ENCODE measurements around the gene IFT27.

The IFT27 gene

GRCh38 chr22:36783743-36784142 is 7.8 kb upstream of the IFT27 start:
- no peak for DNase-seq (ENCODE audit: extremely low spot score)
- no peak for TF ChIP-seq CTCF (IDR thresholded peaks at IDR 0.05; ENCODE audit: control extremely low read depth, extremely low read depth, low read depth, missing control alignments)
- POLR2A ChIA-PET = no interaction called here
- CTCF ChIA-PET = interaction anchor here (0.8 to 21.5 kb wide), 8 partner anchors 9 to 260 kb away, joined by 3 to 164 read pairs (median 6); partner anchors contain the start of genes MPST, NCF4 and TST

GRCh38 chr22:36781656-36782627 is 6.0 kb upstream of the IFT27 start:
- peak; percentile 98 for TF ChIP-seq CTCF (IDR thresholded peaks at IDR 0.05; ENCODE audit: control extremely low read depth, extremely low read depth, low read depth, missing control alignments)
- CTCF ChIA-PET = interaction anchor here (0.6 to 21.5 kb wide), 29 partner anchors 8 to 418 kb away, joined by 3 to 164 read pairs (median 3); partner anchors contain the start of genes MPST, NCF4 and TST
- POLR2A ChIA-PET = no interaction called here
- DNase-seq (ENCODE audit: extremely low spot score) = peak; percentile 90

DNA sequence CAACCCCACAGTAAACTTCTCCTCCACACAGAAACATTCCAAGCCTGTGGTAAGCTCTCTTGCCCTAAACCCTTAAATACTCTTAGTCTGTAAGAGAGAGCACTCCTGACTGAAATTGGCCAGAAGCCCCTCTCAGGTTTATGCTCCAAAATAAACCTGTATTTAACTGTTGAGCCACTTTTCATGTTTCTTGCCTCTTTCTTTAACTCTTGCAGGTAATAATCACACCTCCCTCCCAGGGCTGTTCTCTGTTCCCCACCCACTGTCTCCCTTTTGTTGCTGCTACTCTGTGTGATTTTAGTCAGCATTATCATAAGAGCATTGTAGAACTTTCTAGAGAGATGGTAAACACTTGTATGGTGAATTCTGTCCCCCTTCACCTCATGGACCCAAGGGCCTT is 2.1 kb upstream of the IFT27 start:
- POLR2A ChIA-PET = no interaction called here

DNA sequence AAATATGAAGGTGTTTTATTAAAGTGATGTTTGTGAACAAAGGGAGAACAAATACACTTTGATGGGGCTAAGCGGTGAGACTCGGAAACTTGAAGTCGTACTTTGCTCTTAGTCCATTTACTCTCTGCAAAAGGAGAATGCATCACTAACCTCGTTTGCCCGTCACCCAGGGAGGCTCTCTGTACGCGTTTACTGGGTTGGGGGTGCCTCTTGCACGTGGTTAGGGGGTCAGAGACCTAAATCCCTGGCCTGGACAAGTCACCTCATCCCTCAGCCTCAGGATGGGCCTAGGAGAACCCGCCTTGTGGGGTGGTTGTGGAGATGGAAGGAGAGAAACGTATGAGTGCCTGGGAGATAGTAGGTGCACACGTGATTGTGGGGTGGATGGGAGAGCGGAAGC is 803 bp upstream of the IFT27 start:
- no peak for TF ChIP-seq CTCF (IDR thresholded peaks at IDR 0.05; ENCODE audit: control extremely low read depth, extremely low read depth, low read depth, missing control alignments)
- DNase-seq (ENCODE audit: extremely low spot score) = no peak
- POLR2A ChIA-PET = interaction anchor here (0.9 kb wide), 1 partner anchor 10 kb away, joined by 3 read pairs; no protein-coding TSS in a partner anchor
- CTCF ChIA-PET = interaction anchor here (1.1 to 21.5 kb wide), 7 partner anchors 18 to 245 kb away, joined by 3 to 164 read pairs (median 8); no protein-coding TSS in a partner anchor

More for the DNA sequence above, 2.1 kb upstream of the IFT27 start:
- DNase-seq (ENCODE audit: extremely low spot score) = no peak
- CTCF ChIA-PET = interaction anchor here (0.9 to 21.5 kb wide), 5 partner anchors 19 to 266 kb away, joined by 3 to 164 read pairs (median 16); partner anchors contain the start of gene NCF4
- TF ChIP-seq CTCF (IDR thresholded peaks at IDR 0.05; ENCODE audit: control extremely low read depth, extremely low read depth, low read depth, missing control alignments) = no peak

DNA sequence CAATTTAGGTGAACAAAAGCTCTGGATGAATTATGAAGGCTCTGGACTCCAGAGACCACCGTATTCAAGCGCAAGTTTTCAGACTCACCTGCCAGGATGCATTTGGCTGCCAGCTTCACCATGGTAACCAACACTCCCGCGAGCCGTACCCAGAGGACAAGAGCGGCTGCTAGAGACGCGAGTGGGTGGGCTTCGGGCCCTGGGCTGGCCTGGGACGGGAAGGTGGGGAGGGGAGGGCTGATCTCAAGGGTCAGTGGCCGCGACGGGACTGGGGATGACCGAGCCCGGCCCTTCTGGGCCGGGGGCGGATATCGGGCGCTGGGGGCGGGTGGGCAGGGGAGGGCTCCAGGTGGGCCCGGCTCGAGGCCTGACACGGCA is 344 bp downstream of the IFT27 start:
- TF ChIP-seq CTCF (IDR thresholded peaks at IDR 0.05; ENCODE audit: control extremely low read depth, extremely low read depth, low read depth, missing control alignments) = no peak
- CTCF ChIA-PET = interaction anchor here (0.8 to 21.5 kb wide), 12 partner anchors 8 to 425 kb away, joined by 3 to 164 read pairs (median 4); no protein-coding TSS in a partner anchor
- POLR2A ChIA-PET = interaction anchor here (0.5 to 0.9 kb wide), 4 partner anchors 11 to 355 kb away, joined by 3 read pairs; no protein-coding TSS in a partner anchor
- DNase-seq (ENCODE audit: extremely low spot score) = peak; percentile 37

DNA sequence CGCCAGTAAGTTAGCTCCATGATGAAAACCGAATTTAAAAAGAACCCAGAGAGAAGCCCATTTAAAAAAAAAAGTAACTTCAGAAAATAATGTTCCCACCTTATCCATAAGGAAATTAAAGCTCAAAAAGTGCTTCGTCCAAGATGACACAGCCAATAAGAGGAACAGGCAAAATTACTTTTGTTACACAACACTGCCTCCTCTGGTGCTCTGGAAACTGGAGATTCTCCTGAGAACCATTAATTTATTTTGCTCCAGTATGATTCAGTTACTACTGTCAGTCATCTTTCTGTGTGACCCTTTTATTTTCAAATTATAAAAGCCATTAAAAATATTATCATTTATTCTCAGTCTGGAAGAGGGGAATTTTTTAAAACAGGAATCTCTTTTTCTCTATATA is 2.0 kb downstream of the IFT27 start:
- DNase-seq (ENCODE audit: extremely low spot score) = no peak
- peak; percentile 38 for TF ChIP-seq CTCF (IDR thresholded peaks at IDR 0.05; ENCODE audit: control extremely low read depth, extremely low read depth, low read depth, missing control alignments)
- CTCF ChIA-PET = interaction anchor here (0.7 to 21.5 kb wide), 12 partner anchors 8 to 274 kb away, joined by 3 to 164 read pairs (median 3); no protein-coding TSS in a partner anchor
- POLR2A ChIA-PET = no interaction called here

Measured in GM10248 (cell line).